HG02943 (cell line): ENCODE results near the gene AKT1S1.
"Not testable (repeated sequence)": the region's sequence is repeated elsewhere in the genome, so short reads cannot be mapped to it uniquely, and the experiment has no call there.

Source experiments
- ATAC-seq: cut with Tn5 transposase; IDR thresholded peaks from one replicate; pipeline ENCODE4 v1.9.1; 2021; ENCODE audit warnings: mild to moderate bottlenecking, low read depth, moderate library complexity; ENCODE audit not compliant: unreplicated experiment

Gene AKT1S1

DNA sequence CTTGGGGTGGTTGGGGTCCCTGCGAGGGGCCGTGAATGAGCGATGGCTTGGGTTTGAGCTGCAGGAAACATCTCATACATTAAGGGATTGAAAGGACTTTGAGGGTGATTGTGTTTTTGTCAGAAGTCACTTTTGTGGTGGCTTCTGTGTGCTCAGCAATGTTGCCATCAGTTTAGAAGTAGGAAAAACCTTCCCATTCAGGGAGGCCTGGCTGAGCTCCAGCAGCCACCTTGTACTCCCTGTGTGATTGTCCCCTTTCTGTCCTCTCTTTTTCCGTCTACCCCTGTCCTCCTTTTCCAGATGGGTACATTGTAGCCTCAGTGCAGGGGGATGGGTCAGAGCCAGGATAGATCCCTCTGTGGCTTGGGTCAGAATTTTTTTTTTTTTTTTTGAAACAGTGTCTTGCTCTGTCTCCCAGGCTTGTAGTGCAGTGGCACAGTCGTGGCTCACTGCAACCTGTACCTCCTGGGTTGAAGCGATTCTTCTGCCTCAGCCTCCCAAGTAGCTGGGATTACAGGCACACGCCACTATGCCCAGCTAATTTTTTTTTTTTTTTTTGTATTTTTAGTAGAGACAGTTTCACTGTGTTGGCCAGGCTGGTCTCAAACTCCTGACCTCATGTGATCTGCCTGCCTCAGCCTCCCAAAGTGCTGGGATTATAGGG, 57.6 kb downstream of the AKT1S1 start:
- ATAC-seq, result not testable (repeated sequence)
